CD4-positive, alpha-beta T cell (primary cell): ENCODE measurements around the gene ANKRD44. TPM values are rescaled to one million over a fixed set of nuclear protein-coding genes. Genes with fewer than 3 reads are reported as not detected.

Experiments used
- ATAC-seq: fragments of 200-7000 bp; cut with Tn5 transposase; one replicate; pipeline ENCODE4 v1.10.0; 2022; ENCODE audit warnings: mild to moderate bottlenecking; ENCODE audit not compliant: poor library complexity
- CTCF ChIA-PET: fragments of 350-600 bp; sonication (Branson Sonifier 250); formaldehyde crosslinking; loops from one replicate; lab custom pipeline; 2021; ENCODE audit warnings: antibody characterized with exemption, inconsistent platforms; lab: Charles Lee
- POLR2A ChIA-PET: fragments of 350-600 bp; sonication (Branson Sonifier 250); formaldehyde crosslinking; loops from one replicate; lab custom pipeline; 2021; ENCODE audit warnings: antibody characterized with exemption, inconsistent platforms; lab: Charles Lee
- DNase-seq, 14 experiments: peaks; one replicate each; pipeline ENCODE4 v3.0.0-alpha.2; 2013 to 2020; ENCODE audit warnings: mixed read lengths in 2 of 14
- H3K27ac ChIP-seq, 2 donors: one replicate each; pipeline versions ENCODE4 v1.5.1 to v1.7.0; 2013; ENCODE audit warnings: low read length in 2 of 2, low read depth in 1 of 2, mild to moderate bottlenecking in 1 of 2
- H3K27me3 ChIP-seq, 2 experiments: 1 replicate in 1 of 2; 2 replicates in 1 of 2; pipeline versions ENCODE4 v1.6.1 to v1.7.0; 2013; ENCODE audit warnings: low read length in 2 of 2, control low read depth in 1 of 2, mild to moderate bottlenecking in 1 of 2, moderate library complexity in 1 of 2; ENCODE audit not compliant: insufficient read depth in 2 of 2, control insufficient read depth in 1 of 2
- H3K36me3 ChIP-seq: one replicate; pipeline ENCODE4 v1.6.1; 2013; ENCODE audit warnings: low read length, control low read depth; ENCODE audit not compliant: insufficient read depth
- H3K4me1 ChIP-seq: one replicate; pipeline ENCODE4 v1.6.1; 2013; ENCODE audit warnings: low read length, control low read depth; ENCODE audit not compliant: insufficient read depth
- H3K4me3 ChIP-seq: one replicate; pipeline ENCODE4 v1.5.1; 2013; ENCODE audit warnings: mild to moderate bottlenecking, low read length, moderate library complexity
- H3K9me3 ChIP-seq, 2 experiments: 1 replicate in 1 of 2; 2 replicates in 1 of 2; pipeline versions ENCODE4 v1.6.1 to v1.7.0; 2013; ENCODE audit warnings: low read length in 2 of 2, mild to moderate bottlenecking in 2 of 2, control low read depth in 1 of 2, moderate library complexity in 1 of 2; ENCODE audit not compliant: control insufficient read depth in 1 of 2, insufficient read depth in 1 of 2
- H3K27ac Mint-ChIP-seq: one replicate; pipeline ENCODE4 v1.8.0; 2020; ENCODE audit warnings: mixed read lengths
- H3K27me3 Mint-ChIP-seq: one replicate; pipeline ENCODE4 v1.8.0; 2021; ENCODE audit warnings: mixed read lengths
- H3K36me3 Mint-ChIP-seq: one replicate; pipeline ENCODE4 v1.8.0; 2021; ENCODE audit warnings: low read depth, mixed read lengths
- H3K4me1 Mint-ChIP-seq: one replicate; pipeline ENCODE4 v1.8.0; 2021; ENCODE audit warnings: low read depth, mixed read lengths
- H3K4me3 Mint-ChIP-seq: one replicate; pipeline ENCODE4 v1.8.0; 2020; ENCODE audit warnings: mild to moderate bottlenecking, mixed read lengths
- H3K9me3 Mint-ChIP-seq: one replicate; pipeline ENCODE4 v1.8.0; 2020; ENCODE audit warnings: mixed read lengths
- CTCF ChIP-seq: fragments of 200-600 bp; IDR thresholded peaks from one replicate; pipeline ENCODE4 v1.8.0; 2022; ENCODE audit warnings: antibody characterized with exemption, mild to moderate bottlenecking
- intact Hi-C, 2 experiments: fragments of 100-400 bp; cut with DNase I in 1 of 2; cut with micrococcal nuclease in 1 of 2; formaldehyde crosslinking; loops; one replicate each; pipeline versions ENCODE4 v1.15.1 to v1.9.0; 2023 to 2025; cut with DNase I, micrococcal nuclease
- total RNA-seq, 174 experiments: library from RNA in 2 of 174; stranded (reverse) in 2 of 174; gene quantifications; one replicate each; pipeline ENCODE4 v1.2.3 and lab custom pipeline; 2021 to 2026

Gene ANKRD44
- total RNA-seq, 2 experiments from 2014 or later, result 170 to 186 TPM

GRCh38 chr2:197152451-197153228 lies 157.9 kb downstream of the ANKRD44 start:
- DNase-seq, result peak in 9 of 14 experiments; percentile 16 to 66 (median 37)
- Mint-ChIP-seq H3K4me3 (peak overlapping the region; percentile 30), H3K36me3 (peaks cover 33% of the 10 kb centered on the region), H3K4me1 (peaks cover 85% of the 10 kb centered on the region), H3K9me3 (peaks cover 8% of the 10 kb centered on the region), H3K27me3 (no peaks in the 10 kb centered on the region), H3K27ac (peak overlapping the region; percentile 85)
- ChIA-PET POLR2A (interaction anchor here (0.5 to 1.7 kb wide), 17 partner anchors 9 to 300 kb away, joined by 3 to 12 read pairs (median 4); partner anchors contain the start of gene SF3B1), CTCF (interaction anchor here (0.6 to 2.2 kb wide), 18 partner anchors 11 to 231 kb away, joined by 3 to 11 read pairs (median 3); no protein-coding TSS in a partner anchor)
- Histone ChIP-seq H3K4me1 (peaks cover 44% of the 10 kb centered on the region), H3K4me3 (no peak overlapping the region), H3K27me3 (no peaks in the 10 kb centered on the region), H3K9me3 (no peaks in the 10 kb centered on the region), H3K36me3 (peaks cover 6% of the 10 kb centered on the region), H3K27ac (peak overlapping the region; percentile 31 to 63)
- peak; percentile 37 for TF ChIP-seq CTCF
- intact Hi-C loops, result loop anchor here in 1 of 2 experiments (2.0 to 5.0 kb wide), 2 partner anchors 14 to 45 kb away; no protein-coding TSS in a partner anchor
- ATAC-seq, result peak; percentile 93

DNA sequence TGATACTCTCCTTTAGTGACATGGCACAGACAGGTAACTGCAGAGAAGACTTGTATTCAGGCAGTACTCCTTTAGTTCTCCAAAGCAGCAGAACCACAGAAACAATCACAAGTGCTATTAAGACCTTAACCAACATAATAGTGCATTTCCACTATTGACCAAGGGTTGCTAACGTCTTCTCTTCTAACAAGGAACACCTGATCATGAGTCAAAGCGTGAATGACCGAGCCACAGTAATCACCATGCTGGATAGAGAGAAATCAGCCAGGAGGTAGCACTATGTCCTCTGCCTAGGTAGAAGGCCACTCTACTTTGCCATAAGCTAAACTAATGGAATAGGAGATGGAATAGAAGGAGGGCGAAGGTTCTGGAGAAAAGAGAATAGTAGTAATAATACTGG lies 161.0 kb downstream of the ANKRD44 start:
- H3K4me3 Mint-ChIP-seq, result no peak overlapping the region
- H3K4me1 ChIP-seq, result peaks cover 55% of the 10 kb centered on the region

DNA sequence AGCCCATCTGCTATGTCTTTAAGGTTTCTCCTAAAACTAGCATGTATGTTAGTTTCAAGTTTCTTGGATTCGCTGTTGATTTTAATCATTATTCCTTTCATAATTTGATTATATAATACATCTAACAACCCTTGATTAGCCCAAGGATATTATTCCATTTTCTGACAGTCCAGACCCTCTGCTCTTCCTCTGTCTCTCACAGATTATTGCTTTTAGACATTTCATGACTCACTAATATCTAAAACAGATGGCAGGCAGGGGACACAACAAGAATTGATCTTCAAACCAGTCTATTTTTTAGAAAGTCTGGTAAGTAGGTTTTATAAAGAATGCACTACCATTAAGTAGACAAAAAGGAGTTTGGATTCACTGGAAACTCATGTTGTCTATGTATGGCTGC lies 162.2 kb downstream of the ANKRD44 start:
- H3K36me3 ChIP-seq, result peaks cover 16% of the 10 kb centered on the region
- no peaks in the 10 kb centered on the region for H3K9me3 Mint-ChIP-seq
- H3K27ac Mint-ChIP-seq, result peak overlapping the region; percentile 85
- no peak for TF ChIP-seq CTCF
- no peaks in the 10 kb centered on the region for H3K27me3 Mint-ChIP-seq
- ChIA-PET POLR2A (interaction anchor here (0.6 to 0.7 kb wide), 3 partner anchors 14 to 69 kb away, joined by 3 read pairs; no protein-coding TSS in a partner anchor), CTCF (interaction anchor here (1.2 to 1.9 kb wide), 2 partner anchors 20 to 24 kb away, joined by 3 to 8 read pairs; no protein-coding TSS in a partner anchor)
- H3K27ac ChIP-seq, result peak overlapping the region in 1 of 2 donors; percentile 52
- H3K9me3 ChIP-seq, result no peaks in the 10 kb centered on the region
- DNase-seq (no peak), ATAC-seq (no peak)
- H3K4me1 Mint-ChIP-seq, result peaks cover 93% of the 10 kb centered on the region
- peaks cover 40% of the 10 kb centered on the region for H3K36me3 Mint-ChIP-seq
- no peak overlapping the region for H3K4me3 ChIP-seq
- H3K4me1 ChIP-seq, result peaks cover 52% of the 10 kb centered on the region
- no peak overlapping the region for H3K4me3 Mint-ChIP-seq
- intact Hi-C loops, result no loop called here
- H3K27me3 ChIP-seq, result no peaks in the 10 kb centered on the region

More for the DNA sequence above, 161.0 kb downstream of the ANKRD44 start:
- H3K4me3 ChIP-seq, result no peak overlapping the region
- POLR2A ChIA-PET, result interaction anchor here (0.7 kb wide), 1 partner anchor 9 kb away, joined by 3 read pairs; no protein-coding TSS in a partner anchor
- peaks cover 35% of the 10 kb centered on the region for H3K36me3 Mint-ChIP-seq
- H3K27ac Mint-ChIP-seq, result peak overlapping the region; percentile 85
- CTCF ChIA-PET, result interaction anchor here (1.2 to 1.9 kb wide), 2 partner anchors 19 to 23 kb away, joined by 3 to 8 read pairs; no protein-coding TSS in a partner anchor
- H3K27me3 ChIP-seq, result no peaks in the 10 kb centered on the region
- H3K36me3 ChIP-seq, result peaks cover 8% of the 10 kb centered on the region
- H3K27me3 Mint-ChIP-seq, result no peaks in the 10 kb centered on the region
- H3K9me3 Mint-ChIP-seq, result no peaks in the 10 kb centered on the region
- no peak for DNase-seq
- no peak for ATAC-seq
- intact Hi-C loops, result no loop called here
- peaks cover 93% of the 10 kb centered on the region for H3K4me1 Mint-ChIP-seq
- no peaks in the 10 kb centered on the region for H3K9me3 ChIP-seq
- no peak for TF ChIP-seq CTCF
- H3K27ac ChIP-seq, result peak overlapping the region; percentile 17
